ENCODE measurements around the gene NPC1.

GRCh38 chr18:23523429-23524212 lies 62.7 kb downstream of the NPC1 start:
- no peak for TF ChIP-seq CTCF (conservative IDR thresholded peaks at IDR 0.05 in 1 of 2, IDR thresholded peaks at IDR 0.05 in 1 of 2; ENCODE audit: low read depth in 1 of 2, low read length in 2 of 2)
- TF ChIP-seq EZH2 (IDR thresholded peaks at IDR 0.05; ENCODE audit: low read length, missing control alignments), result no peak

Measured in fibroblast of lung (primary cell).